Adipocyte (in vitro differentiated cells): ENCODE measurements around the gene AKT1.

Source experiments
- DNase-seq: peaks from one replicate; pipeline ENCODE4 v3.0.0-alpha.2; 2015; ENCODE audit warnings: low read depth
- H3K27me3 ChIP-seq: replicated peaks from 2 replicates; pipeline ENCODE4 v1.7.0; 2013; ENCODE audit warnings: mild to moderate bottlenecking, low read length, moderate library complexity; ENCODE audit not compliant: control insufficient read depth, insufficient read depth
- H3K36me3 ChIP-seq: 2 replicates; pipeline ENCODE4 v1.7.0; 2013; ENCODE audit warnings: low read length, mild to moderate bottlenecking, moderate library complexity; ENCODE audit not compliant: control insufficient read depth, insufficient read depth, severe bottlenecking
- H3K4me1 ChIP-seq: 2 replicates; pipeline ENCODE4 v1.7.0; 2013; ENCODE audit warnings: mild to moderate bottlenecking, low read length, moderate library complexity; ENCODE audit not compliant: control insufficient read depth, insufficient read depth
- H3K4me3 ChIP-seq: 2 replicates; pipeline ENCODE4 v1.7.0; 2013; ENCODE audit warnings: mild to moderate bottlenecking, low read length, moderate library complexity
- H3K9ac ChIP-seq: 2 replicates; pipeline ENCODE4 v1.7.0; 2013; ENCODE audit warnings: mild to moderate bottlenecking, low read length, moderate library complexity
- H3K9me3 ChIP-seq: 2 replicates; pipeline ENCODE4 v1.7.0; 2013; ENCODE audit warnings: mild to moderate bottlenecking, low read length, moderate library complexity; ENCODE audit not compliant: control insufficient read depth

The AKT1 gene

DNA sequence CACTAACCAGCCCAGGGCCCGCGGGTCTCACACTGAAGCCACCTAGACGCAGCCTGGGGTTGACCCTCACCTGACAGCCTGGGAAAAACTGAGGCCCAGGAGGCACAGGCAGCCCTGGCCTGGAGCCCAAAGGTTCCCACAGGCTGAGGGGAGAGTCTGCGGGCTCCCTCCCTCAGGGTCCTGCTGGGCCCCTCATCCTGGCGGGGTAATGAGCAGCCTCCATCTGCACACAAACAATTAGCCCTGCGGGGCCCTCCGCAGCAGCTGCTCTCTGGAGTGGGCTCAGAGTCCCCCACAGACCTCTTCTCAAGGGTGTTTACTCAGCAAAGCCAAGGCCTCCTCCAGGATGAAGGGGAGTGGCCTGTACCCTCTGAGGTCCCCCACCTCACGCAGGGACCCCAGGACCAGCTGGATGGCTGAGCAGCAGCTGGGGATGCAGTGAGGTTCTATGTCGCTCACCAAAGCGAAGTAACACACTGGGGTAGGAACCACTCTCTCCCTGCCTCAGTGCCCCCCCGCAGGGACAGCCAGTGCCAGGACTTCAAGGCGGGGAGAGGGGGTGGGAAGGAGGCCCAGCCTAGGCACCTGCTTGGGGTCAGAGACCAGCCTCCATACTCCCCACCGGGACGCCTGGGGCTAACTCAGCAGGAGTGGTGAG lies 7.3 kb downstream of the AKT1 start:
- Histone ChIP-seq H3K4me1 (peaks cover 12% of the 10 kb centered on the region), H3K9me3 (no peaks in the 10 kb centered on the region), H3K9ac (no peak overlapping the region), H3K36me3 (peaks cover 25% of the 10 kb centered on the region), H3K4me3 (no peak overlapping the region), H3K27me3 (no peaks in the 10 kb centered on the region)
- no peak for DNase-seq

- Histone ChIP-seq H3K9ac (no peak overlapping the region), H3K4me1 (peaks cover 6% of the 10 kb centered on the region), H3K4me3 (no peak overlapping the region), H3K27me3 (no peaks in the 10 kb centered on the region), H3K36me3 (peaks cover 25% of the 10 kb centered on the region), H3K9me3 (no peaks in the 10 kb centered on the region)
- DNase-seq = no peak
Observed at GRCh38 chr14:104787736-104788135, 7.8 kb downstream of the AKT1 start.

GRCh38 chr14:104786726-104787675 lies 8.5 kb downstream of the AKT1 start:
- no peaks in the 10 kb centered on the region for H3K27me3 ChIP-seq

GRCh38 chr14:104786091-104786586 lies 9.4 kb downstream of the AKT1 start:
- DNase-seq = no peak
- H3K36me3 ChIP-seq = peaks cover 17% of the 10 kb centered on the region
- H3K4me3 ChIP-seq = no peak overlapping the region

More at GRCh38 chr14:104786726-104787675, 8.5 kb downstream of the AKT1 start:
- no peaks in the 10 kb centered on the region for H3K9me3 ChIP-seq
- no peak for DNase-seq
- no peak overlapping the region for H3K4me3 ChIP-seq
- no peak overlapping the region for H3K9ac ChIP-seq
- H3K4me1 ChIP-seq = no peaks in the 10 kb centered on the region
- H3K36me3 ChIP-seq = peaks cover 25% of the 10 kb centered on the region

DNA sequence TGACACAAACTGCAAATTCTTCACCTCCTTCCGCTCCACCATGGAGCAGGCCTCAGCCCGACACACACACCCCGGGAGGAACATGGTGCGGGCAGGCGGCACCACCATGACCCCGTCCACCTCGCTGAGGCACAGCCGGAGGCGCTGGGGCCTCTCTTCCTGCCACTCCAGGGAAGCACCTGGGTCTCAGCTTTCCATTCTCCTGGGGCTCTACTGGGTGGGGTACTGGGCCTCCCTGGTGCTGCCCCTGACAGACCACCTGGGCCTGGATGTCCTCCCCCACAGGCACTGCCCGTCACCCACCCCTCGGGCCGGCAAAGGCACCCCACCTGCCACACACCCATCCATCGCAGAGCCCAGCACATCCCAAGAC lies 9.9 kb downstream of the AKT1 start:
- DNase-seq = no peak
- Histone ChIP-seq H3K4me3 (no peak overlapping the region), H3K27me3 (no peaks in the 10 kb centered on the region), H3K9me3 (no peaks in the 10 kb centered on the region), H3K4me1 (no peaks in the 10 kb centered on the region), H3K9ac (no peak overlapping the region), H3K36me3 (peaks cover 14% of the 10 kb centered on the region)

More at GRCh38 chr14:104786091-104786586, 9.4 kb downstream of the AKT1 start:
- Histone ChIP-seq H3K27me3 (no peaks in the 10 kb centered on the region), H3K4me1 (no peaks in the 10 kb centered on the region), H3K9me3 (no peaks in the 10 kb centered on the region), H3K9ac (no peak overlapping the region)

DNA sequence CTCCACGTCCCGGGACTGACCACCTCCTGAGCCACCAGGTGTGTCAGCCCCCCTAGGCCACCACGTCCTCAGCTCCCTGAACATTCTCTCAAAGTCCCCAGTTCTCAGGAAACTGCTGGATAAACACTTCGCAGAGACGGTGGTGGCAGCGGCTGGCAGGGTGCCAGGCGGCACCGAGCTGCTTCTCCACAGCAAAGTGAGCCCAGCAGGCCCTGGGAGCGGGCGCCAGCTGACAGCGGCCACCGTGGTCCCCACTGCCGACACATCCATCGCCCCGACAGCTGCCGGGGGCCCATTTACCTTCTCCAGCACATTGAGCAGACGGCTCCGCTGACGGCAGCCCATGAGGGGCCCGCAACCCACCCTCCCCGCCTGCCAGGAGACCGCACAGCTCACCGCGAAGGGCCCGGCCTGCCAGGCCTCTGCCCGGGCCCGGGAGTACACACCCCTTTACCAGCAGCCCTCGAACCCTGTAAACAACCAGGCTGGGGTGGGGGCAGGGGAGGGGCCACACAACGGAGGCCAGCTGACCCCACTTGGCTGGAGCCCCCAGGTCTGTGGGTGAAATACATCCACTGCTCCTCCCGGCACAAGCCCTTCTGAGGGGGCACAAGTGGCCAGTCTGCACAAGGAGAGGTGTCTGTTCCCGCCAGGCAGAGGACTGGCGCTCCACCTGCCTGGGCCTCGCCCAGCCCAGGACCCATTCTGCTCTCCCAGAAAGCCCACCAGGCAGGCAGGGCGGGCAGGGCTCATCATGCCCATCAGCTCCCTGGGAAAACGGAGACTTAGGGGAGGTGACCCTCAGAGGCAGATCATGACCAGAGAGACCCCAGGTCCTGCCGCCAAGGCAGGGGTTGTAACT lies 10.5 kb downstream of the AKT1 start:
- Histone ChIP-seq H3K36me3 (peaks cover 11% of the 10 kb centered on the region), H3K9me3 (no peaks in the 10 kb centered on the region), H3K9ac (no peak overlapping the region), H3K4me3 (no peak overlapping the region), H3K27me3 (no peaks in the 10 kb centered on the region), H3K4me1 (no peaks in the 10 kb centered on the region)
- DNase-seq = no peak

GRCh38 chr14:104784218-104784568 lies 11.4 kb downstream of the AKT1 start:
- Histone ChIP-seq H3K4me3 (no peak overlapping the region), H3K4me1 (no peaks in the 10 kb centered on the region), H3K36me3 (peaks cover 4% of the 10 kb centered on the region), H3K27me3 (no peaks in the 10 kb centered on the region), H3K9ac (no peak overlapping the region), H3K9me3 (no peaks in the 10 kb centered on the region)
- no peak for DNase-seq

- Histone ChIP-seq H3K27me3 (no peaks in the 10 kb centered on the region), H3K9me3 (no peaks in the 10 kb centered on the region), H3K4me3 (no peak overlapping the region), H3K9ac (no peak overlapping the region), H3K36me3 (peaks cover 4% of the 10 kb centered on the region), H3K4me1 (no peaks in the 10 kb centered on the region)
- DNase-seq = no peak
Observed at GRCh38 chr14:104783484-104784217, 11.9 kb downstream of the AKT1 start.

DNA sequence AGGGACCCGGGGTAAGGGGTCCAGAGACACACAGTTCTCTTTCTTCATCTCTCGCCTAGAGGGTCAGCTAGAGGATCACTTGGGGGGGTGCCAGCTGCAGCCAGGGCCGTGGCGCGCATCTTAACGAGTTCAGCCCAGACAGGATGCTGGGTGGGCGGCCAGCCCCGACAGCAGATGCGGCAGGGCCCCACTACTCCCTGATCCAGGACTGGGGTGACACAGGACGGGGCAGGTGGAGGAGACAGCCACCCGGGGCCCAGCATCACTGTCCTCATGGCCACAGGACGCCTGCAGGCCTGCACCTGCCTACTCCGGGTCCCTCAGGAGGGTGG lies 12.8 kb downstream of the AKT1 start:
- Histone ChIP-seq H3K9ac (no peak overlapping the region), H3K36me3 (no peaks in the 10 kb centered on the region), H3K9me3 (no peaks in the 10 kb centered on the region), H3K4me1 (no peaks in the 10 kb centered on the region), H3K27me3 (no peaks in the 10 kb centered on the region), H3K4me3 (no peak overlapping the region)
- DNase-seq = no peak

DNA sequence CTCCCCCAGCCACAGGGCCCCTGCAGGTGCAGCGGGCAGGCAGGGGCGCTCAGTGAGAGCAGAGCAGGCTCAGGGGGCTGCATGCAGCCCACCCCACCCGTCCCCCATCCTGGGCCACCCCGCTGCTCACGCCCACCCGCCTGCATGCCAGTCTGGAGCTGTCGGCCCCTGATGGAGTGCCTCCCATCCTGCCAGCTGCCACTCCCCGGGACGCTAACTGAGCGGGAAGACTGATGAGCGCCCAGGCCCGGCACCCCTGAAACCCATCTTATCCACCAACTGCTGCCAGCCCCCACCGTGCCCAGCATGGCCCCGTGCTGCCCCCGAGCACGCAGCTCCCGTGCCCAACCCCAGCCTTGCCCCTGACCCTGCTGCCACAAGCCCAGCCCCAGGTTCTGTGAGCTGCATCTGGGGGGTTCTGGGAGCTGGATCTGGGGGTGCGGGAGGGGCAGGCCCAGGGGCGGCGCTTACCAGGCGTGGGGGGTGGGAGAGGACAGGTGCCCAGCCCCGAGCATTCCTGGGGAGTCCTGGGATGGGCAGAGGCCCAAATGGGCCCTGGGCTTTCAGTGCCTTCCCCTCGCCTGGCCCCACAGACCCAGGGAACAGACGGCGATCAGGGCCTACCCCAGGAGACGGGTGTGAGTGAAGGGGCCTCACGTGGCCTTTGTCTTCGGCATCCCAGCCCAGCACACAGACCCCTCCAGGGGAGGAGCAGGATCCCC lies 13.3 kb downstream of the AKT1 start:
- Histone ChIP-seq H3K36me3 (no peaks in the 10 kb centered on the region), H3K4me1 (no peaks in the 10 kb centered on the region), H3K9me3 (no peaks in the 10 kb centered on the region), H3K27me3 (no peaks in the 10 kb centered on the region), H3K4me3 (no peak overlapping the region), H3K9ac (no peak overlapping the region)
- no peak for DNase-seq
